NCI-H510A (cell line): ENCODE data around the gene TMEM248.
"Not testable (repeated sequence)": the region's sequence is repeated elsewhere in the genome, so short reads cannot be mapped to it uniquely, and the experiment has no call there.

ENCODE experiments used
- DNase-seq: peaks from one replicate; lab custom pipeline; 2025; lab: John Stamatoyannopoulos, UW

The TMEM248 gene

DNA sequence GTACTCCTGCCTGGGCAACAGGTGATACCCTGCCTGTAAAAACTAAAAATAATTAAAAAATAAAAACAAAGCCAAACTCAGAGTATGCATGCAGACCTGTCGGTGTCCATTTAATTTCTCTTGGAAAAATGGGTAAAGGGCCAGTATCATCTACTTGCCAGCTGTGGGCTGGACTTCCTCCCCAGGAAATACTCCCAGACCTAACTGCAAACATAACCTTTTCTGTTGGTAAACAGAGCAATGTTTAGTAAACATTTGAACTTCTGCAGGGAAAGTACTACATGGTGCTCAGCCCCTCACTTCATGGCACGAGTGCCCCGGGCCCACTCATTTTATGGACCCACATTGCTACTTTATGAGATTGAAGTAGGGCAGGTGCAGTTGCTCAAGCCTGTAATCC, 10.2 kb upstream of the TMEM248 start:
- DNase-seq, result no peak

DNA sequence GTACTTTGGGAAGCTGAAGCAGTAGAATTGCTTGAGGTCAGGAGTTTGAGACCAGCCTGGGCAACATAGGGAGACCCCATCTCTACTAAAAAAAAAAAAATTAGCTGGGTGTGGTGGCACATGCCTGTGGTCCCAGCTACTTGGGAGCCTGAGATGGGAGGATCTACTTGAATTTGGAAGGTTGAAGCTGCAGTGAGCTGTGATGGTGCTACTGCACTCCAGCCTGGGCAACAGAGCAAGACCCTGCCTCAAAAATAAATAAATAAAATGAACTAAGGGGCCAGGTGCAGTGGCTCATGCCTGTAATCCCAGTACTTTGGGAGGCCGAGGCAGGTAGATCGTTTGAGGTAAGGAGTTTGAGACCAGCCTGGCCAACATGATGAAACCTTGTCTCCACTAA, 9.8 kb upstream of the TMEM248 start:
- DNase-seq, result not testable (repeated sequence)

DNA sequence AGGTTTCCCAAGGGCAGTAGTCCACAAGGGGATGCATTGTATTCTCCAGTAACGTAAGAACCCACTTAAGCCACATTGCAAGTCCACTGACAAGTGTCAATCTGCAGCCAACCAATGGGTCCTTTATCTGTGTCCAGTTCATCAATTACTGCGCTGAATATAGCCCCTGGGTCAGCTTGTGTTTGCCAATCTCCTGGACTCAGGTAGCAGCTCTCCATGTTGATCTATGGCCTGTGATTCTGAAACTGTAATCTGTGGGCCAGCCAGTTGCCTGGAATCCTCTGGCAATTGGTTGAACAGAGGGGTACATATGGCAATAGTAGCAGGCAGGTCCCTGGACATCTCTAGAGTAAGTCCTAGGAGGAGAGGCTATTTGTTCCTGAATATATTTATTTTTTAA, 8.8 kb upstream of the TMEM248 start:
- DNase-seq, result no peak

DNA sequence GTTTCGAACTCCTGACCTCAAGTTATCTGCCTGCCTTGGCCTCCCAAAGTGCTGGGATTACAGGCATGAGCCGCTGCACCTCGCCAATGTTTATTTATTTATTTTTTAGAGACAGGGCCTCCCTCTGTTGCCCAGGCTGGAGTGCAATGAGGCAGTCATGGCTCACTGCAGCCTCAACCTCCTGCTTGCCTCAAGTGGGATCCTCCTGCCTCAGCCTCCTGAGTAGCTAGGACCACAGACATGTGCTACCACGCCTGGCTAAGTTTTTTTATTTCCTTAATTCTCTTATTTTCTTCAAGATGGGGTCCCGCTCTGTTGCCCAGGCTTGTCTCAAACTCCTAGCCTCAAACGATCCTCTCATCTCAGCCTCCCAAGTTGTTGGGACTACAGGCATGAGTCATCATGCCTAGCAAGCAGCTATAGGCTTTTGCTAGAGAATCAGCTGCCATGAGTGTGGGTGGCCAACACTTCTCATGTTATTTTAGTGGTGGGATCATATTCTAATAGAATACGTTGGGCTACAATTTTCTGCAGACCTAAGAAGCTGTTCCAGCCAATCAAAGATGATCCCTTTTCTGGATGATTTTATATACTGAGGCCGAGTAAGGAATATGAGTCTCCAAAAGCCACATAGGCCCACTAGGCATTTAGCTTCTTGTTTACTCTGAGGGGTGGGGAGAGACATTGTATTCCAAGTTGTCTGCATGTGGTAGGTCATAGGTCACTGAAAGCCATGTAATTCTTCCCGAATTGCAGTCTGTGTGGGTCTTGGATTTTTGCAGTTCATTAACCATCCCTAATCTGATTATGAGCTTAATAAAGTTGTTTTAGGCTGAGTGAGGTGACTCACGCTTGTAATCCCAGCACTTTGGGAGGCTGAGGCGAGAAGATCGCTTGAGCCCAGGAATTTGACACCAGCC, 7.6 kb upstream of the TMEM248 start:
- DNase-seq, result no peak

DNA sequence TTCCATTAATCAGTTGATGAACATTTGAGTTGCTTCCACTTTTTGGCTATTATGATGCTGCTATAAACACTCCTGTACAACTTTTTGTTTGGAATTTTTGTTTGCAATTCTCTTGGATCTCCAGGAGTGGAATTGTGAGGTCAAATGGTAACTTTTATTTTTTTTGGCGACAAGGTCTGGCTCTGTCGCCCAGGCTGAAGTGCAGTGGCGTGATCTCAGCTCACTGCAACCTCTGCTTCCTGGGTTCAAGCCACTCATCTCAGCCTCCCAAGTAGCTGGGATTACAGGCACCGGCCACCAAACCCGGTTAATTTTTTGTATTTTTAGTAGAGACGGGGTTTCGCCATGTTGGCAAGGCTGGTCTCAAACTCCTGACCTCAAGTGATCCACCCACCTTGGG, 3.1 kb upstream of the TMEM248 start:
- not testable (repeated sequence) for DNase-seq

DNA sequence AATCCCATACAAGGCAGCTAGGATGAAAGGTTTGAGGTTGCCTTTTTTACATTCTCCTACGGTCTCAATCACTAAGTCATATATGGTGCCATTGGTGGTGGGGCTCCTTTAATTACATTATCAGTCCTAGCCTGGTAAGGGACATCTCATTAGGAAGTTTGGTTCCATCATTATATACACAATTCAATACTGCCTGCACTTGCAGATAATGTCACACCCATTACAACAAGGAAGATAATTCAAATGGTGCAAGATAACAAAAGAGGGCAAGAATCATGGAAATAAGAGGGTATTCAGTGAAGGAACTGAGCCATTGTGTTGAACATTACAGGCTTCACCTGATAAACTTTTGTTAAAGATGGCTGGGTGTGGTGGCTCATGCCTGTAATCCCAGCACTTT, 1.7 kb upstream of the TMEM248 start:
- DNase-seq, result no peak

DNA sequence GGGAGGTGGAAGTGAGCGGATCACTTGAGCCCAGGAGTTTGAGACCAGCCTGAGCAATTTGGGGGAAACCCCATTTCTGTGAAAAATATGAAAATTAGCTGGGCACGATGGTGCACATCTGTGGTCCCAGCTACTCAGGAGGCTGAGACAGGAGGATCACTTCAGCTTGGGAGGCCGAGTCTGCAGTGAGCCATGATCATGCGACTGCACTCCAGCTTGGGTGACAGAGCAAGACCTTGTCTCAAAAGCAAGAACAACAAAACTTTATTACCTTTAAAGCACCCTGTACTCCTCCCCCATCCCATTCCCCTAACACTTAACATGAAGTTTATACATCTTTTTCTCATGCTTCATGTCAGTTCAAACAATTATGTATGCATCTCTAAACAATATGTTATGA, 1.3 kb upstream of the TMEM248 start:
- no peak for DNase-seq

DNA sequence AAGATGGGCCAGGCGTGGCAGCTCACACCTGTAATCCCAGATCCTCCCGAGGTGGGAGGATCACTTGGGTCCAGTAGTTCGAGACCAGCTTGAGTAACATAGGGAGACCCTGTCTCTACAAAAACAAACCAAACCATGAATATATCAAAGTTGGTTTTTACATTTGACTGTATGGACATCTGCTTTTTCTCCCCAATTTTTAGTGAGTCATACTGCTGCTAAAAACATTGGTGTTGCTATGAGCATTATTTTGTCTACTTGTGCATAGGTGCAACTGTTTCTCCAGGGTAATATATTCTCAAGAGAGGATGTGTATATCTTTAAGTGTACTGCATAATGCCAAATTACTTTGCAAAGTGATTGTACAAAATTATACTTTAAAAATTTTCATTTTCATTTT, 769 bp upstream of the TMEM248 start:
- DNase-seq, result no peak

DNA sequence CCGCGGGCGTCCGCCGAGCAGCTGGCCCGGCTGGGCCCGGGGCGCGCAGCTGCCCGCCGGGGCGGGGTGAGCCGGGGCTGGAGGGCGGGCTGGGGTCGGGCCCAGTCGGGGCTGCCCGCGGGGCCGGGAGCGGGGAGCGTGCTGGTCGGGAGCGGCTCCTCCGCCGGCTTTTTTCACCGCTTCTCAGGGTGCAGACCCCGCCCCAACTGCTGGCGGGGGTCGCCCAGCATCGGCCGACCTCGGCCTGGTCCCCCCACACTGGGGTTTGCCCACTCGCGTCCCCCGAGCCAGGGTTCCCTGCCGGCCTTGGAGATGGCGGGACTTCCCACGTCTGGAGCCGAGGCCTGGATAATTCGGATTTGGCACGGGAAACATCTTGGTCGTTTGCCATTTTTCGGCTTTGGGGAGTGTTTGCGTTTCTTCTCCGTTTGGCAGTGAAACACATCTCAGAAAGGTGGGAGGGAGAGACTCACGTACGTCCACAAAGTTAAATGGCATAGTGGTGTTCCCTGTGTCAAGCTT, 432 bp downstream of the TMEM248 start:
- DNase-seq, result no peak

DNA sequence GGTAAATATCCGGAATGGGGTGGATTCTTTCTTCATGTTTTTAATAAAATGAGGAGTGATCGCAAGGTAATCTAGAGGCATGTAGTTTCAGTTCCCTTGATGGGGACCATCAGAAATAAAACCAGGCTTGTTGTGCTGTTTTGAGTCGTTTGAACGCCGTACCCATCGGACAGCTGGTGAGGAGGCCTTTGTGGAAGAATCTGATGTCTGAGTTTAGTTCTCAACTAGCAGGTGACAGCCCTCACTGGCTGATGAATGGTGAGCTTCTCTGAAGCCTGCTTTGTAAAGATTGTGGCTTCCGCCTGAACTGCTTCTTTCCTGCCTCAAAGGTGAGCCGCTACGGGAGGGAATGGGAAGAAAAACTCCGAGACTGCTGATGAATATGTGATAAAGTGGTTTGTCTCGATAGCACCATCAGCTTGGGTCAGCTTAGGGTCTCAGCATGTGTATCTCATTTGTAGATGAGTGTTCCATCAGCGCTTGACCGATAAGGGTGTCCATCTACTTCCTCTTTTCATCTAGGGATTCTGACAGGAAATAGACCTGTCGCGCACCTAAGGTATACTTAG, 977 bp downstream of the TMEM248 start:
- peak; percentile 7 for DNase-seq

DNA sequence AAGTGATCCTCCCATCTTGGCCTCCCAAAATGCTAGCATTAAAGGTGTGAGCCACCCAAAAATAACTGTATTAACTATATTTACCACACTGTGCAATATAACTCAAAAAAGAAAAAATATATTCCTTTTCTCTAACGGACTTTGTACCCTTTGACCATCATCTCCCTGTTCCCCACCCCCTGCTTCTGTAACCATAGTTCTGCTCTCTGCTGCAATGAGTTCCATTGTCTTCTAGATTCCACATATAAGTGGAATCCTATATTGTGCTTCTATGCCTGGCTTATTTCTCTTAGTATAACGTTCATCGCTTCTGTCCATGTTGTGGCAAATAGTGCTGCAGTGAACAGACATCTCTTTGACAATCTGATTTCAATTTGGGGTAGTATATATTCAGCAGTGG, 4.2 kb downstream of the TMEM248 start:
- DNase-seq, result no peak

DNA sequence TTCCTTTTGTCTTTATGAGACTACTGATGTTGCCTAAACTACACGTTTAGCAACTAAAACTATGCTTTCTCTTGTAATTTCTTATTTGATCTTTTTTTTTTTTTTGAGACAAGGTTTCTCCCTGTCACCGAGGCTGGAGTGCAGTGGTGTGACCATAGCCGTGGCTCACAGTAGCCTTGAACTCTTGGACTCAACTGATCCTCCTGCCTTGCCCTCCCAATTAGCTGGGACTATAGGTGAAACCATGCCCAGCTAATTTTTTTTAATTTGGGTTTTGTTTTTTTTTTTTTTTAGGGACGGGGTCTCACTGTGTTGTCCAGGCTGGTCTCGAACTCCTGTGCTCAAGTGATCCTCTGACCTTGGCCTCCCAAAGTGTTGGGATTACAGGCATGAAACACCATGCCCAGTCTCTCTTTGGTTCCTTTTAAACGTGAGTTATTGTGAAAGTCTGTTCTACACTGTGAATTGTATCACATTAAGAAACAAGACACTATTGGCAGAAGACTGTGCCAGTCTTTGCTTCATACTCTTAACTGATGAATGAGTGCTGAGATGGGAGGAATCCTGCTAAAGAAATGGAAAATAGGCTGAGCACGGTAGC, 6.4 kb downstream of the TMEM248 start:
- no peak for DNase-seq

DNA sequence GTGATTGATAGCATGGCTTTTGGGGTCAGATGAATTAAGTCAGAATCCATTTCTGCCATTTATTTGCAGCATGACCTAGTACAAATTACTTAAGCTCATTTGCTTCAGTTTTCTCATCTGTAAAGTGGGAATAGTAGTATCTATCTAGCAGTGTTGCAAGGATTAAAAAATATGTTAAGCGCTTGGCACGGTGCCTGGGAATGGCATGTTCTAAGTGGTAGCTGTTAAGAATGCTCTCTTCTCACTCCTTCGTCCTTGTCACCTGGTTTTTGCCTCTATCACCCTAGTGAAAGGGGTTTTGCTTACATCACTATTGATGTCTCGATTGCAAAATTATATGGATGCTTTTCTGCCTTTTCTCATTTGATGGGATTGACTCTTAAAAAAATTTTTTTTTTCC, 7.4 kb downstream of the TMEM248 start:
- no peak for DNase-seq

DNA sequence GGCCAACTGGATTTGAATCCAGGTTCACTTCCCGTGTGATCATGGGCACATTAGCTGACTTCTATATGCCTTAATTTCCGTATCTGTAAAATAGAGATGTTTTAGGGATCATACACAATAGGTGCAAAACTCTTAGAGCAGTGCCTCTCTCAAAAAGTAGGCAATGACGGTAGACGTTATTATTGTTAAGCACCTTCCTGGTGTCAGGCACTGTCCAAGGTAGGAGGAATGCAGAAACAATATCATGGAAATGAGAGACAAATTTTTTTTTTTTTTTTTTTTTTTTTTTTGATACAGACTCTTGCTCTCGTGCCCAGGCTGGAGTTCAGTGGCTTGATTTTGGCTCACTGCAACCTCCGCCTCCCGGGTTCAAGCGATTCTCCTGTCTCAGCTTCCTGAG, 8.1 kb downstream of the TMEM248 start:
- no peak for DNase-seq

DNA sequence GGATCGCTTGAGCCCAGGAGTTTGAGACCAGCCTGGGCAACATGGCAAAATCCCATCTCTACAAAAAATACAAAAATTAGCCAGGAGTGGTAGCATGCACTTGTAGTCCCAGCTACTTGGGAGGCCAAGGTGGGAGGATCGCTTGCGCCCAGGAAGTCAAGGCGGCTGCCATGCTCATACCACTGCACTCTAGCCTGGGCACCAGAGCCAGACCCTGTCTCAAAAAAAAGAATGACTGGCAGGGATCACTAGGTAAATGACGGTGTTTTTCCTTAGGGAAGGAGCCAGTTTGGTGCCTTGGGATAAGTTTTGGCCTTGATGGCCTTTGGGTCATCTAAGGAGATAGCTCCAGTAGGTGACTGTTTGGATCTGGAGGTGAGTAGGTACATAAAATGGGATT, 8.9 kb downstream of the TMEM248 start:
- DNase-seq, result no peak

DNA sequence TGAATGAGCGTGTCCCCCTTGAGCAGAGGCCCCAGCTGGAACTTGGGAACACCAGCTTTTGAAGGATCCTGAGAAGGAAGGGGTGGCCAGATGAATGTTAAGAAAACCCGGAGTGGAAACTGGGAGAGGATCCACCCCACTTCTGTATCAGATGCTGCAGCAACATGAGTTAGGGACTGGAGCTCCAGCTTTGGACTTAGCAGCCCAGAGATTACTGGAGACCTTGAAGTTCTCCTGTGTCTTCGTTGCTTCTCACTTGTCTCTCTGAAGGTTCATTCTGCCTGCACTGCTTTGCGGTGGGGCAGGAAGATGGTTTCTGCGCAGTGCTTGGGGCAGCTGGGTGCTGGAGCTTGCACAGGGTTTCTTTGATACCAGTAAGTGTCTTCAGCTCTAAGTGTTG, 9.3 kb downstream of the TMEM248 start:
- DNase-seq, result no peak

DNA sequence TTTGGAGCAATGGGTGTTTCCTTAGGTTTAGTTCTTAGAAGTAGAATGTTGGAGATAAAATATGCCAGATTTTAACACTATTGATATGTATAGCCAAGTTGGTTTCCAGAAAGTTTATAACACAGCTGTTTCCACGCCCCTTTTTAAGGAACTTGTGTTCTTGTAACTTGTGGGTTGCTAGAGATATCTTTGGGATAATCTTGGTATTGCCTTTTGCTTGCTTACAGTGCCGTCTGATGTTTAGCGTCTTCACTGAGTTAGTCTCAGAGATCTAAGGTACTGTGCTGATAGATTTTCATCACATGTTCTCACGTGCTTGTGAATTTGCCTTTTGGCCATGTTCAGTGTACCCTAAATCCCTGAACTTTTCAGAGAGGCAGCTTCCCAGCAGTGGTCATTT, 12.4 kb downstream of the TMEM248 start:
- no peak for DNase-seq

DNA sequence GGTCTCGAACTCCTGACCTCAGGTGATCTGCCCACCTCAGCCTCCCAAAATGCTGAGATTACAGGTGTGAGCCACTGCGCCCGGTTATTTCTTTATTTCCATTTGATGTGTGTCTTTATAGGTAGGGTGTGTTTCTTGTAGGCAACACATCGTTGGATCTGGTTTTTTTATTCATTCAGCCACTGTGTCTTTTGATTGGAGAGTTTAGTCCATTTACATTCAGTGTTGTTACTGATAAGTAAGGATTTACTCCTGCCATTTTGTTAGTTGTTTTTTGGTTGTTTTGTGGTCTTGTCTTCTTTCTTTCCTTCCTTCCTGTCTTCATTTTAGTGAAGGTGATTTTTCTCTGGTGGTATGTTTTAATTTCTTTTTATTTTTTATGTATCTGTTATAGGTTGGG, 16.9 kb downstream of the TMEM248 start:
- DNase-seq, result no peak

DNA sequence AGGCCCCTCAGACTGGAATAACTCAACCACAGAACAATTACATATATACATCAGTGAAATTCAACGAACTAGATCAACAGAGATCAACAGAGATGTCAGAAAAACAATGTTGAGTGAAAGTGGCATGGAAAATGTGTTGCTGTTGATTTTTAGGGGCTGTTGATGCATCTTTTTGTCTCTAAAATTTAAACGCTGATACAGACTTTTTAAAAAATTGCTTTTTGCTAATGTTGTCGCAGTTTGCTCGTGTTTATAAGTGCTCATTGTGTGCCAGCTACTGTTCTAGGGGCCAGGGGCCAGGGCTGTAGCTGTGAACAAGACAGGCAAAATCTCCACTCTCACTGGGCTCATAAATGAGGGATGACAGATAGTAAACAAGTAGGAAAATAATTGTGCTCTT, 18.3 kb downstream of the TMEM248 start:
- DNase-seq, result no peak

DNA sequence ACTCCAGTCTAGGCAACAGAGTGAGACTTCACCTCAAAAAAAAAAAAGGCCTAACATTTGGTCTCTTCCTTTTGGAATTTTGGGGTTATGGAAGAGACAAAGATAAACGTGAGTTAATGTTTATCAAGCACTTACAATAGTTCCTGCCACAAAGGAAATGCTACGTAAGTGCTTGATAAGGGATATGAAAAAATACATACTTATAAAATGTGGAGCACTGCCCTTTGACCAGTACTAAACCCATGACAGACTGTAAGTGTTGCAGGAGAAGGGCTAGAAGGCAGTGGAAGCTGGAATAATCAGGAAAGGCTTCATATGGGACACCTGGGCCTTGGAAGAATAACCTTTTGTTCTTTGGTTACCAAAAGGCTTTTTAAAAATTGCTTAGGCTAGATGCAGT, 25.5 kb downstream of the TMEM248 start:
- DNase-seq, result no peak

DNA sequence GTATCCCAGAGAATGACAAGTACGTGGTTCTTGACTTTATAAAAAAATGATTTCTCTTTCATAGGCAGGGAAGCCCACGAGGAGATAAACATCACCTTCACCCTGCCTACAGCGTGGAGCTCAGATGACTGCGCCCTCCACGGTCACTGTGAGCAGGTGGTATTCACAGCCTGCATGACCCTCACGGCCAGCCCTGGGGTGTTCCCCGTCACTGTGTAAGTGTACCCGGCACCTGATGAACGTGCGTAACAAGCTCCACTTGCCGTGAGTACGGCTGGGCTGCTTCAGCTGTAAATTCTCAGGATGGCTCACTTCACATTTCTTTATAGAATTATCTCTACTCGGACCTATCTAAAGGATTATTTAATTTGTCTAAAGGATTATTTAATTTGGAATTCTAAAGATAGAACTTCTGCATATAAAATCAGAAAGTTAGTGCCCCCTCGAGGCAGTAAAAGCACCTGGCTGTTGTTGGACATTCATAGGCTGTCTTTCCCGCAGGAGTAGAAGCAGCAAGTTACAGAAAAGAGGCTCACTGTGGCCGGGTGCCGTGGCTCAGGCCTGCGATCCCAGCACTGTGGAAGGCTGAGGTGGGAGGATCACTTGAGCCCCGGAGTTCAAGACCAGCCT, 27.6 kb downstream of the TMEM248 start:
- no peak for DNase-seq

DNA sequence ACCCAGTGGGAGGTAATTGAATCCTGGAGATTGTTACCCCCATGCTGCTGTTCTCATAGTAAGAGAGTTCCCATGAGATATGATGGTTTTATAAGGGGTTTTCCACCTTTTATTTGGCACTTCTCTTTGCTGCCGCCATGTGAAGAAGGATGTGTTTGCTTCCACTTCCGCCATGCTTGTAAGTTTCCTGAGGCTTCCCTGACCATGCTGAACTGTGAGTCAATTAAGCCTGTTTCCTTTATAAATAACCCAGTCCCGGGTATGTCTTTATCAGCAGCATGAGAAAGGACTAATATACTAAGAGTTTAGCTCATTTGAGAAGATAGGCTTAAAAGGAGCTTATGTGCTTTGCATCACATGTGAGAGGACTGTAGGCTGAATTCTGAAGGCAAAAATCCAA, 29.3 kb downstream of the TMEM248 start:
- no peak for DNase-seq

DNA sequence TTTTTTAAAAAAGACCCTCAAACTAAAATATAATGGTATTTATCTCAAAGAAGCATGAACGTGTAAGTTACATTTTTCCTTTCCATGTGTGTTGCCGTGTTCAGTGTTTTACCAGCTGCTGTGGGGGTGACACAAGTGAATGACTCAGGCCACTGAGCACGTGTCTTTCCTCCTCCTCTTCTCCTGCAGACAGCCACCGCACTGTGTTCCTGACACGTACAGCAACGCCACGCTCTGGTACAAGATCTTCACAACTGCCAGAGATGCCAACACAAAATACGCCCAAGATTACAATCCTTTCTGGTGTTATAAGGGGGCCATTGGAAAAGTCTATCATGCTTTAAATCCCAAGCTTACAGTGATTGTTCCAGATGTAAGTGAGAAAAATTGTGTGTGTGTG, 29.7 kb downstream of the TMEM248 start:
- DNase-seq, result no peak
